GM10248 (cell line): Measurements from ENCODE around the gene SPCS1.

ENCODE experiments used
- CTCF ChIA-PET: fragments of 300-600 bp; sonication (Branson Sonifier 250); formaldehyde crosslinking; extraction: SDS; loops from one replicate; lab custom pipeline; 2021; ENCODE audit warnings: antibody characterized with exemption; lab: Yijun Ruan, JAX
- POLR2A ChIA-PET: fragments of 350-650 bp; sonication (Branson Sonifier 250); formaldehyde crosslinking; extraction: SDS; loops from one replicate; lab custom pipeline; 2020; ENCODE audit warnings: antibody characterized with exemption; lab: Yijun Ruan, JAX
- DNase-seq: peaks from one replicate; pipeline ENCODE4 v3.0.0; 2012; ENCODE audit errors: extremely low spot score
- CTCF ChIP-seq: IDR thresholded peaks from 2 replicates; pipeline ENCODE4 v1.5.1; 2012; ENCODE audit warnings: mild to moderate bottlenecking, low read depth; ENCODE audit errors: extremely low read depth, missing control alignments, control extremely low read depth

Gene SPCS1

GRCh38 chr3:52693071-52693470 lies 12.8 kb upstream of the SPCS1 start:
- TF ChIP-seq CTCF: no peak
- no peak for DNase-seq
- ChIA-PET CTCF (no interaction called here), POLR2A (interaction anchor here (0.7 to 1.0 kb wide), 3 partner anchors 11 to 157 kb away, joined by 3 read pairs; partner anchors contain the start of gene UQCC5)

- TF ChIP-seq CTCF: no peak
- ChIA-PET POLR2A (interaction anchor here (1.0 kb wide), 1 partner anchor 27 kb away, joined by 3 read pairs; no protein-coding TSS in a partner anchor), CTCF (interaction anchor here (0.9 kb wide), 1 partner anchor 8 kb away, joined by 3 read pairs; no protein-coding TSS in a partner anchor)
- DNase-seq: no peak
These were observed 11.2 kb upstream of the SPCS1 start for GRCh38 chr3:52694528-52695189.

GRCh38 chr3:52695798-52696671 lies 9.9 kb upstream of the SPCS1 start:
- TF ChIP-seq CTCF: no peak
- no peak for DNase-seq
- ChIA-PET POLR2A (interaction anchor here (1.2 kb wide), 1 partner anchor 9 kb away, joined by 3 read pairs; the partner anchor contains the start of gene GLT8D1), CTCF (interaction anchor here (0.9 to 1.9 kb wide), 2 partner anchors 9 to 11 kb away, joined by 3 to 10 read pairs; partner anchors contain the start of gene SPCS1)

- no peak for TF ChIP-seq CTCF
- no peak for DNase-seq
- ChIA-PET CTCF (interaction anchor here (1.0 to 1.9 kb wide), 3 partner anchors 8 to 10 kb away, joined by 3 to 10 read pairs (median 4); partner anchors contain the start of gene SPCS1), POLR2A (interaction anchor here (1.2 kb wide), 1 partner anchor 8 kb away, joined by 3 read pairs; the partner anchor contains the start of gene GLT8D1)
These were observed 8.9 kb upstream of the SPCS1 start for GRCh38 chr3:52696830-52697631.

GRCh38 chr3:52697632-52697965 lies 8.3 kb upstream of the SPCS1 start:
- DNase-seq: no peak
- POLR2A ChIA-PET: no interaction called here
- no peak for TF ChIP-seq CTCF
- CTCF ChIA-PET: interaction anchor here (1.0 to 1.9 kb wide), 3 partner anchors 9 to 11 kb away, joined by 3 to 10 read pairs (median 4); partner anchors contain the start of gene SPCS1
